ENCODE results near the gene CLEC4F. TPM values are rescaled to one million over a fixed set of nuclear protein-coding genes. Genes with fewer than 3 reads are reported as not detected.

CLEC4F gene
- total RNA-seq, 1 experiment from 2014 or later: not detected

GRCh38 chr2:70768590-70769085, 51.8 kb downstream of the CLEC4F start:
- Histone ChIP-seq H2BK15ac (ENCODE audit: low read depth, low read length) (no peak overlapping the region), H4K91ac (ENCODE audit: insufficient read length, low read depth, low read length) (no peak overlapping the region), H3K4me1 (ENCODE audit: insufficient read depth, low read length) (peaks cover 16% of the 10 kb centered on the region; the same call in 1 of the 2 replicates), H4K8ac (replicated peaks; ENCODE audit: insufficient read length, low read depth, low read length) (no peak overlapping the region), H3K79me2 (ENCODE audit: insufficient read depth, low read length) (peaks cover 24% of the 10 kb centered on the region; the same call in 1 of the 2 replicates), H3K14ac (ENCODE audit: insufficient read depth, low read length) (0 out of 2 replicates have a peak overlapping the region, but pooled peaks have one; percentile 38), H2AK5ac (ENCODE audit: insufficient read length, low read length) (no peak overlapping the region), H3K23ac (ENCODE audit: insufficient read length, low read depth, low read length) (no peak overlapping the region), H3K27me3 (ENCODE audit: insufficient read depth, low read length) (no peaks in the 10 kb centered on the region), H3K18ac (ENCODE audit: insufficient read length, low read depth, low read length) (no peak overlapping the region), H3K56ac (ENCODE audit: insufficient read length, low read depth, low read length) (no peak overlapping the region), H3K23me2 (ENCODE audit: insufficient read length, low read depth, low read length, poor library complexity, severe bottlenecking) (peaks cover 5% of the 10 kb centered on the region), H3K9me3 (ENCODE audit: control insufficient read depth, low read depth, low read length) (no peaks in the 10 kb centered on the region), H3K27ac (ENCODE audit: insufficient read length, low read depth, low read length) (no peak overlapping the region), H2BK5ac (ENCODE audit: insufficient read length, low read length) (no peak overlapping the region), H3K4me2 (ENCODE audit: insufficient read depth, insufficient read length, low read length) (peak overlapping the region; percentile 22), H2BK120ac (ENCODE audit: low read depth, low read length, poor library complexity, severe bottlenecking) (no peak overlapping the region), H4K20me1 (ENCODE audit: control insufficient read depth, insufficient read depth, insufficient read length) (no peaks in the 10 kb centered on the region), H4K5ac (ENCODE audit: insufficient read length, low read depth, low read length) (no peak overlapping the region), H3T11ph (ENCODE audit: low read length) (no peak overlapping the region), H3K4ac (ENCODE audit: low read depth, low read length) (no peak overlapping the region), H2AFZ (ENCODE audit: low read length) (no peak overlapping the region), H2BK20ac (ENCODE audit: low read depth, low read length, poor library complexity, severe bottlenecking) (no peak overlapping the region), H3K79me1 (ENCODE audit: insufficient read depth, low read depth, low read length, poor library complexity, severe bottlenecking) (no peaks in the 10 kb centered on the region), H3K9ac (ENCODE audit: extremely low read depth, insufficient read length, low read length) (no peak overlapping the region), H2BK12ac (ENCODE audit: insufficient read length, low read depth, low read length) (no peak overlapping the region)
- H3K9me3 Mint-ChIP-seq: no peaks in the 10 kb centered on the region; a peak in 1 of 5 replicates
- H3K4me1 Mint-ChIP-seq: peaks cover 48 to 59% of the 10 kb centered on the region in 2 experiments
- peak overlapping the region in 2 of 3 experiments; percentile 50 to 92; a peak in 5 of 7 replicates for H3K27ac Mint-ChIP-seq
- H3K36me3 Mint-ChIP-seq (ENCODE audit: insufficient read depth in 1 of 3, low read depth in 3 of 3): peaks cover 4 to 7% (median 4%) of the 10 kb centered on the region in 3 experiments; a peak in 5 of 7 replicates
- no peak for DNase-seq
- H3K27me3 Mint-ChIP-seq (ENCODE audit: low read depth): peaks cover 6% of the 10 kb centered on the region
- H3K4me3 Mint-ChIP-seq: peak overlapping the region; percentile 57 to 79
- TF ChIP-seq CTCF (conservative IDR thresholded peaks at IDR 0.05): no peak
- WGBS (ENCODE audit: extremely low coverage, insufficient read length, low lambda C conversion rate): no CpG with 5 or more reads among the region's 7 CpGs
